Upper lobe of left lung (tissue), 6 donors: ENCODE results near the gene SYT12. TPM values are rescaled to one million over a fixed set of nuclear protein-coding genes. Genes with fewer than 3 reads are reported as not detected.

Experiments used
- ATAC-seq, 2 donors: fragments of 200-7000 bp; cut with Tn5 transposase; one replicate each; pipeline ENCODE4 v1.9.1; 2022; ENCODE audit warnings: mild to moderate bottlenecking in 2 of 2, moderate library complexity in 2 of 2; ENCODE audit not compliant: low FRiP score in 2 of 2
- DNase-seq, 2 donors: peaks; one replicate each; pipeline ENCODE4 v3.0.0-alpha.2; 2019 to 2020
- H3K27ac ChIP-seq, 4 donors: fragments of 200-600 bp; sonication (generic); one replicate each; pipeline ENCODE4 v1.5.1; 2016 to 2019
- H3K27me3 ChIP-seq, 4 donors: fragments of 200-600 bp; sonication (generic); one replicate each; pipeline ENCODE4 v1.5.1; 2017 to 2019
- H3K36me3 ChIP-seq, 4 donors: fragments of 200-600 bp; sonication (generic); one replicate each; pipeline ENCODE4 v1.5.1; 2016 to 2019
- H3K4me1 ChIP-seq, 4 donors: fragments of 200-600 bp; sonication (generic); one replicate each; pipeline ENCODE4 v1.5.1; 2018 to 2019
- H3K4me3 ChIP-seq, 4 donors: fragments of 200-600 bp; sonication (generic); one replicate each; pipeline ENCODE4 v1.5.1; 2017 to 2019; ENCODE audit warnings: mild to moderate bottlenecking in 2 of 4, moderate library complexity in 1 of 4
- H3K9me3 ChIP-seq, 4 donors: fragments of 200-600 bp; sonication (generic); one replicate each; pipeline ENCODE4 v1.5.1; 2018 to 2019
- CTCF ChIP-seq, 6 experiments: fragments of 450-650 bp in 4 of 6; fragments of 200-600 bp in 2 of 6; sonication (generic) in 2 of 6; IDR thresholded peaks; one replicate each; pipeline ENCODE4 v1.5.1; 2016 to 2019; ENCODE audit warnings: antibody characterized with exemption in 6 of 6
- EP300 ChIP-seq, 4 donors: sonication (generic); formaldehyde crosslinking; IDR thresholded peaks; one replicate each; pipeline ENCODE4 v1.5.1; 2017; ENCODE audit warnings: antibody characterized with exemption in 4 of 4, control low read depth in 2 of 4
- POLR2A ChIP-seq, 4 donors: fragments of 450-650 bp; IDR thresholded peaks; one replicate each; pipeline ENCODE4 v1.5.1; 2016 to 2017; ENCODE audit warnings: antibody characterized with exemption in 4 of 4, mild to moderate bottlenecking in 2 of 4
- POLR2AphosphoS5 ChIP-seq, 2 donors: sonication (generic); formaldehyde crosslinking; IDR thresholded peaks; one replicate each; pipeline ENCODE4 v1.5.1; 2017; ENCODE audit warnings: antibody characterized with exemption in 2 of 2
- WGBS, 2 donors: methylation state at CpG; one replicate each; pipeline ENCODE4 v1.1.5; 2017 to 2018; 5-methylcytosine and 5-hydroxymethylcytosine counted together
- total RNA-seq, 6 donors: library from RNA; depleted of rRNA in 4 of 6; stranded (reverse); fragments of >200 nt in 4 of 6; gene quantifications; one replicate each; pipeline versions ENCODE4 v1.1.0 to v1.2.1, GENCODE V29; 2016 to 2021
- donor health status: DM: no; HTN: no; CAD: no; lungs with moderate emphysema.
- donor health status: DM: no; HTN: yes; CAD: no; lungs with severe emphysema.

The SYT12 gene
- total RNA-seq, 6 donors from 2014 or later, result 0.14 to 0.24 (median 0.15) TPM; not detected in 3

DNA sequence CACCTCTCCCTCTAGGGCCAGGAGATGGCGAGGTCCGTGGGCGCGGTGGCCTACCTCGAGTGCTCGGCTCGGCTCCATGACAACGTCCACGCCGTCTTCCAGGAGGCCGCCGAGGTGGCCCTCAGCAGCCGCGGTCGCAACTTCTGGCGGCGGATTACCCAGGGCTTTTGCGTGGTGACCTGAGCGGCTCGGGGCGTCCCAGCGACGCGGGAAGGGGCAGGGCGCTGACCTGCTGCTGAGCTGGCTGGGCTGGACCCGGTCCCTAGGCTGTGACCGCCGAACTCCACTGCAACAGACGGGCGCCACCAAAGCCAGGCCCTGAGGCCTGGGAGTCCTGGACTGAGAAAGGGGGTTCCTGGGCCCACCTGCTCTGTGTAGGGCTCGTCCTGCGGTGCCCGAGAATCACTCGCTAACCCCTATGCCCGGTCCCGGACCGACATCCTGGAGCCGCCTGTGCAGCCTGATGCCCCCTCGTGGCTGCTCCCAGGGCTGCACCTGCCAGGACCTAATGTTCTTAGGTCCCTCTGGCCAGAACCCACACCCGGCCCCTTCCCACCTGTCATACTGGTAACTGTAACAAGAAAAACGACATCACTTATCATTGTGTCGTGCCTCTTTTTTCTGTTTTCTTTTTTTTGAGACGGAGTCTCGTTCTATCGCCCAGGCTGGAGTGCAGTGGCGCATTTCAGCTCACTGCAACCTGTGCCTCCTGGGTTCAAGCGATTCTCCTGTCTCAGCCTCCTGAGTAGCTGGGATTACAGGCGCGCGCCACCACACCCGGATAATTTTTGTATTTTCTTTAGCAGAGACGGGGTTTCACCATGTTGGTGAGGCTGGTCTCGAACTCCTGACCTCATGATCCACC is 48.7 kb downstream of the SYT12 start:
- no peak for TF ChIP-seq POLR2AphosphoS5 (IDR thresholded peaks at IDR 0.05)
- no peak for TF ChIP-seq EP300 (IDR thresholded peaks at IDR 0.05)
- TF ChIP-seq CTCF (IDR thresholded peaks at IDR 0.05), result peak; percentile 78 to 93 (median 89)
- ATAC-seq, result peak; percentile 89 to 90
- H3K4me1 ChIP-seq, result peaks cover 0 to 8% (median 5%) of the 10 kb centered on the region in 4 donors
- no peaks in the 10 kb centered on the region for H3K36me3 ChIP-seq
- no peaks in the 10 kb centered on the region for H3K27me3 ChIP-seq
- H3K27ac ChIP-seq, result no peak overlapping the region
- WGBS, 2 donors, result 39 to 56% methylated on average over 22 to 46 of the region's 53 CpGs
- H3K4me3 ChIP-seq, result peak overlapping the region in 3 of 4 donors; percentile 27 to 45 (median 42)
- peak; percentile 88 to 93 for DNase-seq
- no peaks in the 10 kb centered on the region for H3K9me3 ChIP-seq

GRCh38 chr11:67072295-67072694 is 49.4 kb downstream of the SYT12 start:
- no peak overlapping the region for H3K4me3 ChIP-seq
- no peak for ATAC-seq
- TF ChIP-seq CTCF (IDR thresholded peaks at IDR 0.05) (no peak), EP300 (IDR thresholded peaks at IDR 0.05) (no peak), POLR2A (IDR thresholded peaks at IDR 0.05) (no peak), POLR2AphosphoS5 (IDR thresholded peaks at IDR 0.05) (no peak)
- H3K9me3 ChIP-seq, result no peaks in the 10 kb centered on the region
- H3K4me1 ChIP-seq, result peaks cover 0 to 8% (median 5%) of the 10 kb centered on the region in 4 donors
- no peak overlapping the region for H3K27ac ChIP-seq
- no peaks in the 10 kb centered on the region for H3K36me3 ChIP-seq
- 79 to 92% methylated on average over 11 of the region's 11 CpGs for WGBS, 2 donors
- no peaks in the 10 kb centered on the region for H3K27me3 ChIP-seq
- no peak for DNase-seq

DNA sequence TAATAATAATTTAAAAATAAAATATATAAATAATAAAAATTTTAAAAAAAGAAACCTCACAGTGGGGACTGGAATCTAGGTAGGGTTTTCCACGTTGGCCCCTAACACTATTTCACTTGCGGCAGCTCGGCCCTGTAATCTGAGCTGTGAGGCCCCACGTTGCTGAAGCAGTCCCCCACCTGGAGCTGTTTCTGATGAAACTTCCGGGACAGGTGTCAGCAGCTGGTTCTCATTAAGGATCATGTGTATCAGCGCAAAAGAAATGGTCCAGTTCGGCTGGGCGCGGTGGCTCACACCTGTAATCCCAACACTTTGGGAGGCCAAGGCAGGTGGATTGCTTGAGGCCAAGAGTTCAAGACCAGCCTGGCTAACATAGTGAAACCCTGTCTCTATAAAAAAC is 51.0 kb downstream of the SYT12 start:
- no peak for DNase-seq
- 89 to 90% methylated on average over 9 of the region's 9 CpGs for WGBS, 2 donors
- TF ChIP-seq POLR2AphosphoS5 (IDR thresholded peaks at IDR 0.05) (no peak), POLR2A (IDR thresholded peaks at IDR 0.05) (no peak), CTCF (IDR thresholded peaks at IDR 0.05) (no peak), EP300 (IDR thresholded peaks at IDR 0.05) (no peak)

GRCh38 chr11:67076202-67076601 is 53.3 kb downstream of the SYT12 start:
- Histone ChIP-seq H3K36me3 (no peaks in the 10 kb centered on the region), H3K4me3 (no peak overlapping the region), H3K9me3 (no peaks in the 10 kb centered on the region), H3K27me3 (no peaks in the 10 kb centered on the region), H3K27ac (no peak overlapping the region), H3K4me1 (peaks cover 0 to 8% (median 4%) of the 10 kb centered on the region in 4 donors)
- 86 to 89% methylated on average over 5 to 6 of the region's 6 CpGs for WGBS, 2 donors
- DNase-seq, result no peak
- no peak for TF ChIP-seq EP300 (IDR thresholded peaks at IDR 0.05)
- no peak for TF ChIP-seq CTCF (IDR thresholded peaks at IDR 0.05)
- no peak for ATAC-seq

More for the DNA sequence above, 51.0 kb downstream of the SYT12 start:
- no peaks in the 10 kb centered on the region for H3K36me3 ChIP-seq
- no peak overlapping the region for H3K27ac ChIP-seq
- ATAC-seq, result no peak
- peaks cover 0 to 8% (median 5%) of the 10 kb centered on the region in 4 donors for H3K4me1 ChIP-seq
- H3K9me3 ChIP-seq, result no peaks in the 10 kb centered on the region
- H3K4me3 ChIP-seq, result no peak overlapping the region
- H3K27me3 ChIP-seq, result no peaks in the 10 kb centered on the region
